T-helper 2 cell treated with Interferon-gamma antibody and Interleukin-4, amounts not matched to agents 5 μg/mL and 100 μg/mL, for 36 hours (primary cell): Measurements from ENCODE around the gene NDOR1.
"Not testable (repeated sequence)": the region's sequence is repeated elsewhere in the genome, so short reads cannot be mapped to it uniquely, and the experiment has no call there.

Experiments
- DNase-seq: peaks from one replicate; pipeline ENCODE4 v3.0.0; 2021; ENCODE audit warnings: low spot score
- H3K27ac Mint-ChIP-seq: one replicate; pipeline ENCODE4 v1.8.0; 2021; ENCODE audit warnings: mild to moderate bottlenecking, mixed read lengths
- H3K27me3 Mint-ChIP-seq: one replicate; pipeline ENCODE4 v1.8.0; 2021; ENCODE audit warnings: low read depth, mixed read lengths
- H3K36me3 Mint-ChIP-seq: one replicate; pipeline ENCODE4 v1.8.0; 2021; ENCODE audit warnings: low read depth, mixed read lengths
- H3K4me1 Mint-ChIP-seq: one replicate; pipeline ENCODE4 v1.8.0; 2021; ENCODE audit warnings: low read depth, mixed read lengths
- H3K4me3 Mint-ChIP-seq: one replicate; pipeline ENCODE4 v1.8.0; 2022; ENCODE audit warnings: mild to moderate bottlenecking, moderate library complexity, mixed read lengths
- H3K9me3 Mint-ChIP-seq: one replicate; pipeline ENCODE4 v1.8.0; 2021; ENCODE audit warnings: mixed read lengths

NDOR1 gene

DNA sequence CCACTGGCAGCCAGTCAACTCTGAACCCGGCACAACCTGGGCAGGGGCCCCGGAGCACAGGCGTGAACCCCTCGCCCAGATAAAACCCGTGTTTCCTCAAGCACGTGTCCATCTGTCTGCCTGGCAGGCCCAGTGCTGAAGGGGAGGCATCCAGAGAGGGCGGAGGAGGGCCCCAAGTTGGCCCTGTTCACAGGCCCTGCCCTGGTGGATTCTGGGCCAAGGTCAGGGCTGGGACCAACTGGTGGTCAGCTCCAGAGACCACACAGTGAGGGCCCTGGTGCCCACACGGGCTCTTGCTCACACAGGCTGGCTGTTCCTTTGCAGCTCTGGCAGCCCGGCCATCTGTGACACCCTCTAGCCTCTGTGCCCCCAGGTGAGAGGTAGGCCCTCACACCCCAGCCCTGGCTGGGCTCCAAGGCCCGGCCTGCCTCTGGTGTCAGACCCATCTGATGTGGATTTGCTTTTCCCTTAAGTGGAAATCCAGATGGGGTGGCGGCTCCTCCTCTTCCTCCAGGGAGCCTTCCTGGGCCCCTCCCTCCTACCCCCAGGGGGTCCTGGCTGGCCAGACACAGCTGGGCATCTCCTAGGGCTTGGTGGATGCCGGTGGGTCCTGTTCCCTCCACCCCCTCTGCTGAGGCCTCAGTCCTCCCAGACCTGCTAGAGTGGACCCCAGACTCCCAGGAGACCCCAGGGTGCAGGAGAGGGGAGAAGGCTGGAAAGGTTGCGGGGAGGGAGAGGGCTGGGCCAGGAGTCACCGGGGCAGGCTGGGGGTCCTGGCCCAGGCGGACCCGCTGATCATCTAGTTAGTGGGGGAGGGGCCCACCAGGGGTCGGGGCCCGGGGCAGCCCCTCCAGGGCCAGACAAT is 45.1 kb downstream of the NDOR1 start:
- DNase-seq: no peak
- Mint-ChIP-seq H3K27ac (no peak overlapping the region), H3K4me3 (no peak overlapping the region), H3K27me3 (no peaks in the 10 kb centered on the region), H3K36me3 (no peaks in the 10 kb centered on the region), H3K9me3 (no peaks in the 10 kb centered on the region), H3K4me1 (peaks cover 4% of the 10 kb centered on the region)

DNA sequence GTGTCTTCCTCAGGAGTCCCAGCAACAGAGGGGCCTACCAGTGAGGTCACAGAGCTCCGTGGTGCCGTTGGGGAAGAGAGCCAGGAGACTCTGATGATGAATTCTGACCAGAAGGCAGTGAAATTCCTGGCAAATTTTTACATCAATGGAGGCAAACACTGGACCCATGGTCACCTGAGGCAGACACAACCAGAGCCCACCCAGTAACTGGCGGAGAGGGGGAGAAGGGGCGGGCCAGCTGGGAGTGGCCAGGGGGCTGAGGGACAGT is 45.6 kb downstream of the NDOR1 start, which contains the start of gene STPG3:
STPG3 (plus strand) TSS at position 93 of the 268 bp plus-strand sequence; CDS start at position 94, 1 bp downstream.
- Mint-ChIP-seq H3K9me3 (no peaks in the 10 kb centered on the region), H3K36me3 (no peaks in the 10 kb centered on the region), H3K4me1 (peaks cover 4% of the 10 kb centered on the region), H3K27me3 (no peaks in the 10 kb centered on the region), H3K27ac (no peak within 1 kb of the TSS), H3K4me3 (no peak within 1 kb of the TSS)
- no peak for DNase-seq

DNA sequence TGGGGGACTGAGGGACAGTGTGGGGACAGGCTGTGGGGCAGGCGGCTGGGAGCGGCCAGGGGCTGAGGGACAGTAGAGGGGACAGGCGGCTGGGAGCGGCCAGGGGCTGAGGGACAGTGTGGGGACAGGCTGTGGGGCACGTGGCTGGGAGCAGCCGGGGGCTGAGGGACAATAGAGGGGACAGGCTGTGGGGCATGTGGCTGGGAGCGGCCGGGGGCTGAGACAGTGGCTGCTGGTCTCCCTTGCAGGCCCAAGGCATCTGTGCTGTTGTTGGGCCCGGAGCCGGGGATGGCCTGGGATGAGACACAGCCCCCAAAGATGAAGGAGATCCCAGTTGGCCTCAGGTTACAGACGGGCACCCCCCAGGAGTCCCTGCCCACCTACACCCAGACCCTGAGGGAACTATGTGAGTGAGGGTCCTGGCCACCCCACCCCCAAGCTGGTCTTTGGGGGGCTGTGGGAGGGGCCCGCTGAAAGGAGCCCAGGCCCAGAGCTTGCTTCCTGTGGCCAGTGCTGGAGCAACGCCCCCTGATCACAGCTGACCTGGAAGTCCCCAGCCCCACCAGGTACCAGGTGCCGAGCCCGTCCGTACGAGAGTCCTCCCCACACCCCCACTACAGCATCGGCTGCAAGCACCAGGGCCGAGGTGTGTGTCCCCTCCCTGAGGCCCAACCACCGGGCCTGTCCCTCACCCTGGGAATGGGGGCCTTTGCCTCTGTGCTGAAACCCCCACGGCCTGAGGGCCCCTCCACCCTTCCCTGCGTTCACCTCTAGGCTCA is 46.2 kb downstream of the NDOR1 start:
- Mint-ChIP-seq H3K4me3 (no peak overlapping the region), H3K9me3 (no peaks in the 10 kb centered on the region), H3K4me1 (peaks cover 4% of the 10 kb centered on the region), H3K27me3 (no peaks in the 10 kb centered on the region), H3K27ac (no peak overlapping the region), H3K36me3 (peaks cover 3% of the 10 kb centered on the region)
- DNase-seq: no peak

DNA sequence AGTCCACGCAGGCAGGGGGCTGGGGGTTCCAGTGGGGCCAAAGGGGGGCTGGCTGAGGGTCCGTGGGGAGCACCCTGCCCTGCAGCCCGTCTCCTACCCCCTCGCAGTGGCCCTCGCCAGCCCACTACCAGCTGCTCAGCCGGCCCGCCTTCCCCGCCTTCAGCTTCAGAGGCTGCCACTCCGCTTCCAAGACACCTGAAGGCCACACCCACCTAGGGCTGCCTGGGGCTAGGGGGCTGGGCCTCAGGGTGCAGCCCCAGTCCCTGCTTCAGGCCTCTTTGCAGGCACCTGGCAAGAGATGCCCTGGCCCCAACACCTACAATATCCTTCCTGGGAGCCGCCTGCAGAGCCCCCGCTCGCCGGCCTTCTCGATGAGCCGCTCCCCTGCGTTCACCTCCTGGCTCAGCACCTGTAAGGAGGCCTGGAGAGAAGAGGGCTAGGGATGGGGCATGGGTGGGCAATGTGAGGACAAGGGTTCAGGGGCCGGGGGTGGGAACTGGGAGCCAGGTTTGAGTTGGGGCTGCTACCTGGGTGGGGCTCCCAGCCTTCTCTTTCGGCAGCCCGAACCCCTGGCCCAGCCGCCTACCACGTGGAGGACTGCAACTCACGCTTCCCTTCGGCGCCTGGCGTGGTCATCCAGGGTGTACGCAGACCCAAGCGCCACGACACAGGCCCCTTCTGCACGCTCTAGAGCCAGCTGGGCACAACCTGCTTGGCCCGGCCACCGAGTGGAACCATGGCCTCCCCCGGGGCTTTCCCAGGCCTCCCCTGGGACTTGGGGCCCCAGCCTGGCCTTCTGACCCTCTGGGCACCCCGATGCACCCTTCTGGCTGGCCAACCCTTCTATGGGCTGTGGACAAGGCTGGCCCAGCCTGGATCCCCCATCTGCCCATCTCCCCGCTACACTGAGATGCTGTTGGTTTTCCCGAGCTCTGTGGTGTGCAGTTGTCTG is 47.3 kb downstream of the NDOR1 start:
- Mint-ChIP-seq H3K4me3 (no peak overlapping the region), H3K9me3 (no peaks in the 10 kb centered on the region), H3K4me1 (peaks cover 4% of the 10 kb centered on the region), H3K36me3 (peaks cover 7% of the 10 kb centered on the region), H3K27me3 (no peaks in the 10 kb centered on the region), H3K27ac (no peak overlapping the region)
- no peak for DNase-seq

DNA sequence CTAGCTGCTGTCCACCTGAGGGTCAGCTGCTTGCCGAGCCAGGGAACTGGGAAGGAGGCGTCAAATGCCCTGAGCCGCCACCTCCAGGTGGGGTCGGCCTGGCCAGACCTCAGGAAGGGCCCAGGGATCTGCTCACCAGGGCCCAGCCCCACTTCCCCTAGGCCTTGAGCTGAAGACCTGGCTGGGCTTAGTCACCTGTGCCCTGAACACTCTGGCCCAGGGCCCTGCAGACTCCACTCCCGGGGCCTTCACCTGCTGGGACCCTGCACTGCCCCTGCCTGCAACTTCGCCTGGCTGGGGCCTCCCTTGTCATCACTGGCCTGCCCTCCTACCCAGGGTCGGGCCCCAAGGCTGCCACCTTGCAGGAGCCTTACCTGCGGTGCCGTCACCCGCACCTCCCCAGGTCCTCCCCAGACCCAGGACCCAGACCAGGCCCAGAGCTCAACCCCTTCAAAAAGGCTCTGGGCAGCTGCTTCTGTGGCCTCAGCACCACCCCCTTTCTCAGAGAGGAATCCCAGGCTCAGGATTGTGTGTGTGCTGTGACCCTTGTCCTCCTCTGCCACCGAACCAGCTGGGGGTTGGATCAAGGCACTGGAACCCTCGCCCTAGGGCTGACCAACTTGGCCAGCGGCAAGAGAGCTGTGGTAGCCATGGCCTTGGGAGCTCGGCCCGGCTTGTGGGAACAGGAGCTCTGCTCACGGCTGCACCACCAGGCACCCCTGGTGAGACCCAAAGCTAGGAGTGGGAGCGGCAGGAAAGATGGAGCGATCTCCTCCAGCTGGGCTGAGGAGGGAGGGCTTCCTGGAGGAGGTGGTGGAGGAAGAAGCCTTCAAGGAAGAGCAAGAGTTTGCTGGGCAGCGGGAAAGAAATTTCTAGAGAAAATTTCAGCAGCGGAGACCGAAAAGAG is 48.5 kb downstream of the NDOR1 start:
- Mint-ChIP-seq H3K27me3 (no peaks in the 10 kb centered on the region), H3K9me3 (no peaks in the 10 kb centered on the region), H3K36me3 (peaks cover 10% of the 10 kb centered on the region), H3K27ac (peak overlapping the region; percentile 56), H3K4me1 (peaks cover 4% of the 10 kb centered on the region), H3K4me3 (peak overlapping the region; percentile 82)
- no peak for DNase-seq

DNA sequence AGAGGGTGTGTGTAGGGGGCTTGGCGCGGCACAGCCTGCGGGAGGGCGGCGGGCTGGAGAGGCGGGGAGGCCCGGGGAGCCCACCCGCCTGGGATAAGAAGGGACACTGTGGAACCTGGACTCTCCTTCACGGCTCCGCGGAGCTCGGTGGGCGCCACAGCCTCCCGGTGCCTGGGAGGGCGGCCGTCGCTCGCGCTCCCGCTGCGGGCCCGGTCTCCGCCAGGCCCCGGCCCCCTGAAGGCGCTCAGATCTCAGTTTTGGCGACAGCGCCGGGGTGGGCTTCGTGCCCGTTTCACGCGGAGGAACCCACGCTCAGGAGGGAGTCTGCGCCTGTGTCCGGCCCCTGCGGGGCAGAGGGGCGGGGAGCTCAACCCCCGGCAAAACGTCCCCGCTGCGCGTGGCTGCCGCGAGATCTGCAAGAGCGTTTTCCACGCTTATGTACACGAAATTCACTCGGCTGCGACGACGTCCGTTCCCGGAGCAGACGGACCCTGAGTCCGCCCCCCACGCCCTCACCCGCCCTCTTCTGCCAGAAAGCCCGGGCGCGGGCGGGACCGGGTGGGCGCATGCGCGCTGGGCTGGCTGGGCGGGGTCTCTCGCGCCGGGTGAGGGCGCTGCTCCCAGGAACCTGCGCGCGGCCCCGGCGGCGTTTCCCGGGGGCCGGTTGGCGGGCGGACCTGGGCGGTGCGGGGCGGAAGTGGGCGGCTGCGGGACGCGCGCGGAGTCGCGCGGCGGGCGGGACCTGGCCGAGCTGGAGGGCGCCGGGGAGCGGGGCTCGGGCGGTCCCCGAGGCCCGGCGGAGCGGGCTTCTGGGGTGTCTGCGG is 49.3 kb downstream of the NDOR1 start, which contains the start of gene NELFB:
NELFB (plus strand) TSS at position 704 of the 824 bp plus-strand sequence.
- peaks cover 13% of the 10 kb centered on the region for H3K36me3 Mint-ChIP-seq
- peak within 1 kb of the TSS; percentile 91 for H3K4me3 Mint-ChIP-seq
- H3K27me3 Mint-ChIP-seq: no peaks in the 10 kb centered on the region
- peak within 1 kb of the TSS; percentile 82 for H3K27ac Mint-ChIP-seq
- no peaks in the 10 kb centered on the region for H3K9me3 Mint-ChIP-seq
- DNase-seq: peak; percentile 97
- H3K4me1 Mint-ChIP-seq: peaks cover 4% of the 10 kb centered on the region

DNA sequence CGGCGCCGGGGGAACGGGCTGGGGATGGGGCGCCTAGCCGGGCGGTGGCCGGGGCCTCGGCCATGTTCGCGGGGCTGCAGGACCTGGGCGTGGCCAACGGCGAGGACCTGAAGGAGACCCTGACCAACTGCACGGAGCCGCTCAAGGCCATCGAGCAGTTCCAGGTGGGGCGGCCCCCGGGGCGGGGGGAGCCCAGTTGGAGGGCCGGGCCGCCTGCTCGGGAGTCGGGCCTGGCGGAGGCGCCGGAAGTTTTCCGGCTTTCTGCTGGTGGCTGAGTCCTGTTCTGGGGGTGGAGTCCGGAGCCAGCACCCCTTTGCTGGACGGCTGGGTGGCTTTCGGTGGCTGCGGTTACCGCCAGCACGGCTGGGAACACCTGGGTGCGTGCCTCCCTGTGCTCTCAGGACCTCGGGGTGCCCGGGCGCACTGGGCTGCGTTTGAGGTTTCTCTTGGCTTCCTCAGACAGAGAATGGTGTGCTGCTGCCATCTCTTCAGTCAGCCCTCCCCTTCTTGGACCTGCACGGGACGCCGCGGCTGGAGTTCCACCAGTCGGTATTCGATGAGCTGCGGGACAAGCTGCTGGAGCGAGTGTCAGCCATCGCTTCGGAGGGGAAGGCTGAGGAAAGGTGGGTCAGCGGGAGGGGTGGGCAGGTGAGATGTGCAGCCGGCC is 50.1 kb downstream of the NDOR1 start:
- Mint-ChIP-seq H3K4me3 (peak overlapping the region; percentile 91), H3K9me3 (no peaks in the 10 kb centered on the region), H3K4me1 (peaks cover 4% of the 10 kb centered on the region), H3K36me3 (peaks cover 13% of the 10 kb centered on the region), H3K27me3 (no peaks in the 10 kb centered on the region), H3K27ac (peak overlapping the region; percentile 82)
- DNase-seq: no peak

DNA sequence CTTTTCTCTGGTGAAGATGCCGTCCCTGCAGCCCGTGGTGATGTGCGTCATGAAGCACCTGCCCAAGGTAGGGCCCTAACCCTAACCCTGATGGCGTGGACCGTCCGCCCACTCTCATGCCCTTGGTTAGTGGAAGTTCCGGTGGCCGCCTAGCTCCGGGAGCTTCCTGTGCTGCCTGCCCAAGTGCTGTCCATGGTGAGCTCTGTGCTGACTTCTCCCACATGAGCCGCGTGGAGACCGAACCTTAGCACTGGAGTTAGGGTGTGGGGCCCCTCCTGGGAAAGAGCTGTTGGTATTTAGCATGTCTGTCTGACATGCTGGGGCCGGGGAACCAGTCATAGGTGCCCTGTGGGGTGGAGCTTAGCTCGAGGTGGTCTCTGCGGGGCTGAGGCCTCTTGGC is 50.9 kb downstream of the NDOR1 start:
- no peaks in the 10 kb centered on the region for H3K9me3 Mint-ChIP-seq
- H3K27ac Mint-ChIP-seq: no peak overlapping the region
- peaks cover 4% of the 10 kb centered on the region for H3K4me1 Mint-ChIP-seq
- no peaks in the 10 kb centered on the region for H3K27me3 Mint-ChIP-seq
- DNase-seq: no peak
- peak overlapping the region; percentile 91 for H3K4me3 Mint-ChIP-seq
- H3K36me3 Mint-ChIP-seq: peaks cover 13% of the 10 kb centered on the region

DNA sequence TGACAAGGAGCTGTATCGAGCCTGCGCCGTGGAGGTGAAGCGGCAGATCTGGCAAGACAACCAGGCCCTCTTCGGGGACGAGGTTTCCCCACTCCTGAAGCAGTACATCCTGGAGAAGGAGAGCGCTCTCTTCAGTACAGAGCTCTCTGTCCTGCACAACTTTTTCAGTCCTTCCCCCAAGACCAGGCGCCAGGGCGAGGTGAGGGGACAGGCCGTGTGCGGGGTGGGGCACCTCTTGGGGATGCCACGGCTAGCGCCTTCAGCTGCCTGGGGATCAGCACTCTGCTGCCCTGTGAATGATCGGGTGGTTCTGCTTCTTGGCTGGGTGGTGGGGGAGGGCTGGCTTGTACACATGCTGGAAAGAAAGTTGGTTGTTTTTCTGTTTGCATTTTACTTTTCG is 51.4 kb downstream of the NDOR1 start:
- H3K27ac Mint-ChIP-seq: no peak overlapping the region
- H3K36me3 Mint-ChIP-seq: peaks cover 17% of the 10 kb centered on the region
- peak overlapping the region; percentile 91 for H3K4me3 Mint-ChIP-seq
- H3K4me1 Mint-ChIP-seq: peaks cover 4% of the 10 kb centered on the region
- DNase-seq: no peak
- H3K9me3 Mint-ChIP-seq: no peaks in the 10 kb centered on the region
- H3K27me3 Mint-ChIP-seq: no peaks in the 10 kb centered on the region

DNA sequence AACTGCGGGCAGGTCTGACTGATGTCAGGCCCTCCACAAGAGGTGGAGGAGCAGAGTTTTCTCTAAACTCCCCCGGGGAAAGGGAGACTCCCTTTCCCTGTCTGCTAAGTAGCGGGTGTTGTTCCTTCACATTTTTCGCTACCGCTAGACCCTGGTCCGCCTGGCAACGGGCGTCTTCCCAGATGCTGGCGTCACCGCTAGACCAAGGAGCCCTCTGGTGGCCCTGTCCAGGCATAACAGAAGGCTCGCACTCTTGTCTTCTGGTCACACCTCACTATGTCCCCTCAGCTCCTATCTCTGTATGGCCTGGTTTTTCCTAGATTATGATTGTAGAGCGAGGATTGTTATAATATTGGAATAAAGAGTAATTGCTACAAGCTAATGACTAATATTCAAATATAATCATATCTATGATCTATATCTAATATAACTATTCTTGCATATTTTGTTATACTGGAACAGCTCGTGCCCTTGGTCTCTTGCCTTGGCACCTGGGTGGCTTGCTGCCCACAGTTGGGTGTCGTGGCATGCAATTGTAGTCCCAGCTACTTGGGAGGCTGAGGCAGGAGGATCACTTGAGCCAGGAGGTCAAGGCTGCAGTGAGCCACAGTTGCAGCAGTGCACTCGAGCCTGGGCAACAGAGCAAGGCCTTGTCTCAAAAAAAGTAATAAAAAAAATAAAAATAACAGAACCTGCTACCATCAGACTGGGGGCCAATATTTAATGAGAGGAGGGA is 56.8 kb downstream of the NDOR1 start:
- not testable (repeated sequence) for DNase-seq, H3K27ac Mint-ChIP-seq, H3K27me3 Mint-ChIP-seq, H3K4me1 Mint-ChIP-seq, H3K4me3 Mint-ChIP-seq, H3K9me3 Mint-ChIP-seq
- peaks cover 20% of the 10 kb centered on the region for H3K36me3 Mint-ChIP-seq

DNA sequence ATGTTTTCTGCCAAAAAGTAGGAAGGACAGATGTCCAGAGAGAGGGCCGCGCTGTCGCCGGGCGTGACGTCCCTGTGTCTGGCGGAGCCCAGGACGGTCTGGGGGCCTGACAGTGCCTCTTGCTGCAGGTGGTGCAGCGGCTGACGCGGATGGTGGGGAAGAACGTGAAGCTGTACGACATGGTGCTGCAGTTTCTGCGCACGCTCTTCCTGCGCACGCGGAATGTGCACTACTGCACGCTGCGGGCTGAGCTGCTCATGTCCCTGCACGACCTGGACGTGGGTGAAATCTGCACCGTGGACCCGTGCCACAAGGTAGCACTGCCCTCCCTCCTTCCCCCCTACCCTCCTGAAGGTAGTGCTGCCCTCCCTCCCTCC is 57.4 kb downstream of the NDOR1 start:
- H3K4me3 Mint-ChIP-seq: no peak overlapping the region
- DNase-seq: no peak
- H3K4me1 Mint-ChIP-seq: no peaks in the 10 kb centered on the region
- no peak overlapping the region for H3K27ac Mint-ChIP-seq
- peaks cover 20% of the 10 kb centered on the region for H3K36me3 Mint-ChIP-seq
- H3K27me3 Mint-ChIP-seq: no peaks in the 10 kb centered on the region
- no peaks in the 10 kb centered on the region for H3K9me3 Mint-ChIP-seq
